ENCODE data around the gene RHAG. TPM values are rescaled to one million over a fixed set of nuclear protein-coding genes. Genes with fewer than 3 reads are reported as not detected.

The RHAG gene
- not detected for total RNA-seq
- polyA plus RNA-seq (2013, experiment 1 of 2), result 0.14 TPM
- 0.21 TPM for polyA plus RNA-seq (2013, experiment 2 of 2)
- long read RNA-seq, experiment 1, result 0 reads
- long read RNA-seq, experiment 2, result 0 reads
- long read RNA-seq, experiment 3, result 0 reads
- long read RNA-seq, experiment 4, result 0 reads

DNA sequence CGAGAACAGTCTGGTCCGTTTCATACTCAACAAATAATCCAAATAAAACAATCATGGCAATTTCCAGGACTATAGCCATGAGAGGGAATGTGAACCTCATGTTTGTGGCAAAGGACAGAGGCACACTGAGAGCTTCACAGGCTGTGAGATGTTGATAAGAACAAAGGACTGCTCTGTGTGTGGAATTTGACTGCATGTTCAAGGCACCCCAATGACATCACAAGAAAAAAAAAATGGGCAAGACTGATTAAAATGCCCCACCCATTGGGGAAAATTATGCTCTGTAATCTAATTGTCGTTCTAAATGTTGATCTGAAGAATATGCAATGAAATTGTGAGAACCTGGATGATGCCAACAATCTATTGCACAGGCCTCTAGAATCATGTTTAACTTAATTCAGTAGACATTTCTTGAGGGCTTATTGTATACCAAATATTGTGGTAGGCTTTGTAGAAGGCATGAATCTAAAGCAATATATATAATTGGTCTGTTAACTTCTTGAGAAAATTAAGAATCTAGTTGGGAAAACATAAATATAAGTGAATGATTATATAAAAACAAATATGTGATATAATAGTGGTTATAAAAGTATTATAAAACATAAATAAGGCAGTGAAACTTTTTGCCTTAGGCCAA, at the start of gene RHAG:
Gene RHAG (minus strand): TSS at position 127 of the 637 bp plus-strand sequence. CDS start 27 bp downstream, at position 100.
- DNase-seq, result no peak
- Mint-ChIP-seq H3K4me1 (peaks cover 4% of the 10 kb centered on the region), H3K27me3 (ENCODE audit: insufficient read depth) (no peaks in the 10 kb centered on the region), H3K27ac (no peak within 1 kb of the TSS), H3K9me3 (no peaks in the 10 kb centered on the region), H3K4me3 (no peak within 1 kb of the TSS), H3K36me3 (ENCODE audit: low read depth) (no peaks in the 10 kb centered on the region)
- peaks cover 8% of the 10 kb centered on the region for H3K4me1 ChIP-seq (ENCODE audit: control insufficient read depth, insufficient read depth, low read length)
- H3K9me3 ChIP-seq (ENCODE audit: control insufficient read depth, low read length), result no peaks in the 10 kb centered on the region
- 96% methylated on average over 3 of the region's 3 CpGs; no CpG with 5 or more reads in 1 of the 2 experiments for WGBS, 2 experiments (ENCODE audit: insufficient coverage in 1 of 2, insufficient read length in 1 of 2)
- no peak within 1 kb of the TSS for H3K9ac ChIP-seq (ENCODE audit: extremely low read depth, low read length, poor library complexity, severe bottlenecking)
- no peaks in the 10 kb centered on the region for H3K36me3 ChIP-seq (ENCODE audit: control insufficient read depth, insufficient read depth, low read length)
- H3K27me3 ChIP-seq (ENCODE audit: control insufficient read depth, insufficient read depth, low read length, poor library complexity, severe bottlenecking), result no peaks in the 10 kb centered on the region
- H3K4me3 ChIP-seq (ENCODE audit: low read length), result no peak within 1 kb of the TSS
- TF ChIP-seq, protein P1, sequence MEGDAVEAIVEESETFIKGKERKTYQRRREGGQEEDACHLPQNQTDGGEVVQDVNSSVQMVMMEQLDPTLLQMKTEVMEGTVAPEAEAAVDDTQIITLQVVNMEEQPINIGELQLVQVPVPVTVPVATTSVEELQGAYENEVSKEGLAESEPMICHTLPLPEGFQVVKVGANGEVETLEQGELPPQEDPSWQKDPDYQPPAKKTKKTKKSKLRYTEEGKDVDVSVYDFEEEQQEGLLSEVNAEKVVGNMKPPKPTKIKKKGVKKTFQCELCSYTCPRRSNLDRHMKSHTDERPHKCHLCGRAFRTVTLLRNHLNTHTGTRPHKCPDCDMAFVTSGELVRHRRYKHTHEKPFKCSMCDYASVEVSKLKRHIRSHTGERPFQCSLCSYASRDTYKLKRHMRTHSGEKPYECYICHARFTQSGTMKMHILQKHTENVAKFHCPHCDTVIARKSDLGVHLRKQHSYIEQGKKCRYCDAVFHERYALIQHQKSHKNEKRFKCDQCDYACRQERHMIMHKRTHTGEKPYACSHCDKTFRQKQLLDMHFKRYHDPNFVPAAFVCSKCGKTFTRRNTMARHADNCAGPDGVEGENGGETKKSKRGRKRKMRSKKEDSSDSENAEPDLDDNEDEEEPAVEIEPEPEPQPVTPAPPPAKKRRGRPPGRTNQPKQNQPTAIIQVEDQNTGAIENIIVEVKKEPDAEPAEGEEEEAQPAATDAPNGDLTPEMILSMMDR (conservative IDR thresholded peaks at IDR 0.05), result no peak
- H3K27ac ChIP-seq (ENCODE audit: low read depth, low read length), result no peak within 1 kb of the TSS

DNA sequence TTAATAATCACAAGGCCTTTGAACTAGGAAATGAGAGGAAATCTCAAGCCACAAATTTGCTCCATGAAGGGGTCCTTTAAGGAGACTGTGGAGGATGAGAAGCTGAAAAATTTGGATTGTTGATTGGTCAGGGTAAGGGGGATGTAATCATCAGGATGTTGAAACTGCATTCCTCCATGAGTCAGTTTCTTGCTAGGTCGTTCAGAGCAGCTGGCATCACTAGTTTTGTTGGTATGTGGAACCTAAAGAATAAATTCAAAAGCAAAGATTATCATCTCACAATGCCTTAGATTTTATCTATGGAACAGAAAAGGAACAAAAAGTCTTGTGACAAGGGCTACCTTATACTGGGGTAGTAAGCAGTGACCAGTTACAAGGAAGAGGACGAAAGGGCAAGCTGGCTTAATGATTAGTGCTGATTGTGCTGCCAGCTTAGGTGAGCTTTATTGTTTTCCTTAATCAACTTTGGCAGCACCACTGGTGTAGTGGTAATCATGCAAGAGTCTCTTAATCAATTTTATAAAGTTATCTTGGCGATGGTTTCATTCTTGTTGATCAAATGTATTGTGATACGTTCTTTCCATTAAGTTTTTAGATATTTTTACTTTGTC, 40.1 kb upstream of the RHAG start:
- H3K4me3 ChIP-seq (ENCODE audit: low read length), result no peak overlapping the region
- no peak overlapping the region for H3K4me3 Mint-ChIP-seq
- peaks cover 2% of the 10 kb centered on the region for H3K36me3 Mint-ChIP-seq (ENCODE audit: low read depth)
- peaks cover 9% of the 10 kb centered on the region for H3K4me1 Mint-ChIP-seq
- no peaks in the 10 kb centered on the region for H3K27me3 Mint-ChIP-seq (ENCODE audit: insufficient read depth)
- TF ChIP-seq, protein P1 (conservative IDR thresholded peaks at IDR 0.05), result no peak
- H3K9ac ChIP-seq (ENCODE audit: extremely low read depth, low read length, poor library complexity, severe bottlenecking), result no peak overlapping the region
- no peaks in the 10 kb centered on the region for H3K4me1 ChIP-seq (ENCODE audit: control insufficient read depth, insufficient read depth, low read length)
- no peaks in the 10 kb centered on the region for H3K27me3 ChIP-seq (ENCODE audit: control insufficient read depth, insufficient read depth, low read length, poor library complexity, severe bottlenecking)
- peaks cover 8% of the 10 kb centered on the region for H3K9me3 ChIP-seq (ENCODE audit: control insufficient read depth, low read length)
- no peak overlapping the region for H3K27ac Mint-ChIP-seq
- peaks cover 13% of the 10 kb centered on the region for H3K9me3 Mint-ChIP-seq
- no peaks in the 10 kb centered on the region for H3K36me3 ChIP-seq (ENCODE audit: control insufficient read depth, insufficient read depth, low read length)
- no peak overlapping the region for H3K27ac ChIP-seq (ENCODE audit: low read depth, low read length)
- WGBS, 2 experiments (ENCODE audit: insufficient coverage in 1 of 2, insufficient read length in 1 of 2), result 64 to 86% methylated on average over 1 to 3 of the region's 4 CpGs
- no peak for DNase-seq

DNA sequence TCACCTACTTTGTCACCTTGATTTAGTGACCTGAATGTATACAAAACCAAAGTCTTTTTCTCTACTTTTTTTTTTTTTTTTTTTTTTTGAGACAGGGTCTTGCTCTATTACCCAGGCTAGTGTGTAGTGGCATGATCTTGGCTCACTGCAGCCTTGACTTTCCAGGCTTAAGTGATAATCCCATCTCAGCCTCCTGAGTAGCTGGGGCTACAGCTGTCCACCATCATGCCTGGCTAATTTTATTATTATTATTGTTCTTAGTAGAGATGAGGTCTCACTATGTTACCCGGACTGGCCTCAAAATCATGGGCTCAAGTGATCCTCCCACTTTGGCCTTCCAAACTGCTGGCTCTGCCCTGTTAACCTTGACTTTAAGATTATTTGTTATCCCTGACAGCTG, 39.2 kb upstream of the RHAG start:
- WGBS, 2 experiments (ENCODE audit: insufficient coverage in 1 of 2, insufficient read length in 1 of 2), result 96 to 100% methylated on average over 1 of the region's 1 CpG

More for the DNA sequence above, 39.2 kb upstream of the RHAG start:
- TF ChIP-seq, protein P1 (conservative IDR thresholded peaks at IDR 0.05), result no peak
- Histone ChIP-seq H3K9me3 (ENCODE audit: control insufficient read depth, low read length) (peaks cover 11% of the 10 kb centered on the region), H3K9ac (ENCODE audit: extremely low read depth, low read length, poor library complexity, severe bottlenecking) (no peak overlapping the region), H3K27ac (ENCODE audit: low read depth, low read length) (no peak overlapping the region), H3K27me3 (ENCODE audit: control insufficient read depth, insufficient read depth, low read length, poor library complexity, severe bottlenecking) (no peaks in the 10 kb centered on the region), H3K4me3 (ENCODE audit: low read length) (no peak overlapping the region), H3K4me1 (ENCODE audit: control insufficient read depth, insufficient read depth, low read length) (no peaks in the 10 kb centered on the region), H3K36me3 (ENCODE audit: control insufficient read depth, insufficient read depth, low read length) (no peaks in the 10 kb centered on the region)
- no peaks in the 10 kb centered on the region for H3K27me3 Mint-ChIP-seq (ENCODE audit: insufficient read depth)
- peaks cover 19% of the 10 kb centered on the region for H3K9me3 Mint-ChIP-seq
- H3K27ac Mint-ChIP-seq, result no peak overlapping the region
- no peak for DNase-seq
- H3K36me3 Mint-ChIP-seq (ENCODE audit: low read depth), result peaks cover 6% of the 10 kb centered on the region
- H3K4me1 Mint-ChIP-seq, result peaks cover 11% of the 10 kb centered on the region
- no peak overlapping the region for H3K4me3 Mint-ChIP-seq

Measured in endodermal cell (in vitro differentiated cells).